Fibroblast of lung (primary cell): ENCODE data around the gene SAE1. TPM values are rescaled to one million over a fixed set of nuclear protein-coding genes. Genes with fewer than 3 reads are reported as not detected.

ENCODE experiments used
- DNase-seq, 2 donors: peaks; one replicate each; pipeline versions ENCODE4 v3.0.0 to v3.0.0-alpha.2; 2010; ENCODE audit warnings: low read depth in 2 of 2
- H2AFZ ChIP-seq: 2 replicates; pipeline ENCODE4 v1.5.1; 2012; ENCODE audit warnings: low read length, control low read depth, inconsistent platforms
- H3K27ac ChIP-seq: 2 replicates; pipeline ENCODE4 v1.5.1; 2011; ENCODE audit warnings: low read length, control low read depth; ENCODE audit not compliant: insufficient read depth
- H3K27me3 ChIP-seq: 2 replicates; pipeline ENCODE4 v1.5.1; 2011; ENCODE audit warnings: mild to moderate bottlenecking, low read length; ENCODE audit not compliant: control insufficient read depth, insufficient read depth
- H3K36me3 ChIP-seq: 2 replicates; pipeline ENCODE4 v1.5.1; 2011; ENCODE audit warnings: low read length; ENCODE audit not compliant: control insufficient read depth, insufficient read depth
- H3K4me1 ChIP-seq: 2 replicates; pipeline ENCODE4 v1.5.1; 2011; ENCODE audit warnings: low read length; ENCODE audit not compliant: control insufficient read depth, insufficient read depth; ENCODE audit errors: extremely low read depth
- H3K4me2 ChIP-seq: 2 replicates; pipeline ENCODE4 v1.5.1; 2011; ENCODE audit warnings: low read length, control low read depth; ENCODE audit not compliant: insufficient read depth; ENCODE audit errors: extremely low read depth
- H3K4me3 ChIP-seq, 4 experiments: fragments of 200-600 bp in 1 of 4; sonication (generic) in 1 of 4; replicated peaks in 1 of 4; 2 replicates each; pipeline ENCODE4 v1.5.1; 2011 to 2016; ENCODE audit warnings: low read length in 4 of 4, low read depth in 3 of 4, mild to moderate bottlenecking in 3 of 4, control low read depth in 2 of 4, inconsistent platforms in 1 of 4, mixed read lengths in 1 of 4; ENCODE audit not compliant: insufficient read depth in 1 of 4; ENCODE audit errors: control extremely low read depth in 1 of 4
- H3K79me2 ChIP-seq: 2 replicates; pipeline ENCODE4 v1.5.1; 2012; ENCODE audit warnings: mild to moderate bottlenecking, low read length, inconsistent platforms; ENCODE audit not compliant: control insufficient read depth, insufficient read depth
- H3K9ac ChIP-seq: 2 replicates; pipeline ENCODE4 v1.5.1; 2011; ENCODE audit warnings: mild to moderate bottlenecking, low read length, control low read depth; ENCODE audit not compliant: insufficient read depth
- H3K9me3 ChIP-seq: 2 replicates; pipeline ENCODE4 v1.5.1; 2012; ENCODE audit warnings: low read depth, low read length; ENCODE audit not compliant: control insufficient read depth, insufficient read depth
- H4K20me1 ChIP-seq: 2 replicates; pipeline ENCODE4 v1.5.1; 2011; ENCODE audit warnings: low read length; ENCODE audit not compliant: control insufficient read depth, insufficient read depth; ENCODE audit errors: extremely low read depth
- CTCF ChIP-seq, 2 donors: IDR thresholded peaks in 1 of 2; conservative IDR thresholded peaks in 1 of 2; 1 replicate in 1 of 2; 2 replicates in 1 of 2; pipeline ENCODE4 v1.5.1; 2011 to 2012; ENCODE audit warnings: low read length in 2 of 2, control low read depth in 1 of 2, inconsistent platforms in 1 of 2, low read depth in 1 of 2, mild to moderate bottlenecking in 1 of 2
- EZH2 ChIP-seq: IDR thresholded peaks from 2 replicates; pipeline ENCODE4 v1.5.1; 2012; ENCODE audit warnings: low read length, control low read depth, mild to moderate bottlenecking; ENCODE audit errors: missing control alignments
- polyA plus RNA-seq, 2 donors: library from polyadenylated mRNA; depleted of rRNA in 1 of 2; stranded (reverse) in 1 of 2; unstranded in 1 of 2; fragments of >200 nt; gene quantifications; 2 replicates each; pipeline ENCODE4 v1.2.1, GENCODE V29; 2011 to 2012; ENCODE audit warnings: missing spikeins in 1 of 2
- total RNA-seq: library from RNA; depleted of rRNA; stranded (reverse); fragments of >200 nt; gene quantifications from 2 replicates; pipeline ENCODE4 v1.2.1, GENCODE V29; 2014

Gene SAE1
- total and polyA plus RNA-seq, 2 donors (not counting 1 experiment from before 2014, with no cell fraction given), result 97.9 to 152 TPM

GRCh38 chr19:47113850-47114651, 16.6 kb upstream of the SAE1 start:
- no peaks in the 10 kb centered on the region for H4K20me1 ChIP-seq
- no peak for TF ChIP-seq EZH2
- no peak for TF ChIP-seq CTCF (conservative IDR thresholded peaks at IDR 0.05 in 1 of 2, IDR thresholded peaks at IDR 0.05 in 1 of 2; ENCODE audit: low read depth in 1 of 2, low read length in 2 of 2)
- peak overlapping the region; percentile 67 for H3K4me2 ChIP-seq
- peak overlapping the region; percentile 99 for H3K27ac ChIP-seq
- peaks cover 31% of the 10 kb centered on the region for H3K79me2 ChIP-seq
- no peak overlapping the region for H2AFZ ChIP-seq
- DNase-seq, result no peak
- H3K4me3 ChIP-seq, result peak overlapping the region; percentile 75 to 91 (median 84)
- H3K9me3 ChIP-seq, result no peaks in the 10 kb centered on the region
- no peaks in the 10 kb centered on the region for H3K36me3 ChIP-seq
- H3K27me3 ChIP-seq, result no peaks in the 10 kb centered on the region
- no peak overlapping the region for H3K9ac ChIP-seq
- no peaks in the 10 kb centered on the region for H3K4me1 ChIP-seq

GRCh38 chr19:47120470-47121067, 10.1 kb upstream of the SAE1 start:
- DNase-seq, result no peak
- no peaks in the 10 kb centered on the region for H3K79me2 ChIP-seq
- H2AFZ ChIP-seq, result no peak overlapping the region
- no peaks in the 10 kb centered on the region for H3K9me3 ChIP-seq
- no peak for TF ChIP-seq EZH2
- no peak for TF ChIP-seq CTCF (conservative IDR thresholded peaks at IDR 0.05 in 1 of 2, IDR thresholded peaks at IDR 0.05 in 1 of 2; ENCODE audit: low read depth in 1 of 2, low read length in 2 of 2)
- H3K4me1 ChIP-seq, result peaks cover 5% of the 10 kb centered on the region
- no peak overlapping the region for H3K27ac ChIP-seq
- H3K4me2 ChIP-seq, result no peak overlapping the region
- no peaks in the 10 kb centered on the region for H3K36me3 ChIP-seq
- no peaks in the 10 kb centered on the region for H4K20me1 ChIP-seq
- H3K9ac ChIP-seq, result no peak overlapping the region
- no peaks in the 10 kb centered on the region for H3K27me3 ChIP-seq
- H3K4me3 ChIP-seq, result no peak overlapping the region
